AG10803 (cell line): ENCODE data around the gene SH3D19.

ENCODE experiments used
- DNase-seq: peaks from one replicate; pipeline ENCODE4 v3.0.0; 2010; ENCODE audit warnings: low read depth
- H3K4me3 ChIP-seq: 2 replicates; pipeline ENCODE4 v1.5.1; 2011; ENCODE audit warnings: mild to moderate bottlenecking, low read length, control low read depth
- TF ChIP-seq, protein P1 (sequence below): conservative IDR thresholded peaks from 2 replicates; pipeline ENCODE4 v1.5.1; 2011; ENCODE audit warnings: mild to moderate bottlenecking, low read length, control low read depth, inconsistent platforms

Gene SH3D19

DNA sequence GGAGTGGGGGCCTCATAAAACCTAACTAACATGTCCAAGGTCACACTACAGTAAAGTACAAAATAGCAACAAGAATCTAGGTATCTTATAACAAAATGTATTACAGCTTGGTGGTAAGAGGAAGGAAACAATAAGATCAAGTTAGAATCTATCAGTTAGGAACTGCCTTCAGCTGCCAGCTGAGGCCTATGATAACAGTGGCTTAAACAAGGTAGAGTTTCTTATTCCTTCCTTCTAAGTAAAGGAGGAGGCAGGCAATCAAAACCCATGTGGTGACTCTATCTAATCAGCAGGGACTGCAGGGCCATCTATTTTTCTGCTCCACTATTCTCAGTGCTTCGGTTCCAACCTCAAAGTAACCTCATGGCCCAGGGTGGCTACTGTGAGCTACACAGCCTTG is 10.9 kb downstream of the SH3D19 start:
- no peak overlapping the region for H3K4me3 ChIP-seq
- DNase-seq, result no peak
- TF ChIP-seq, protein P1, sequence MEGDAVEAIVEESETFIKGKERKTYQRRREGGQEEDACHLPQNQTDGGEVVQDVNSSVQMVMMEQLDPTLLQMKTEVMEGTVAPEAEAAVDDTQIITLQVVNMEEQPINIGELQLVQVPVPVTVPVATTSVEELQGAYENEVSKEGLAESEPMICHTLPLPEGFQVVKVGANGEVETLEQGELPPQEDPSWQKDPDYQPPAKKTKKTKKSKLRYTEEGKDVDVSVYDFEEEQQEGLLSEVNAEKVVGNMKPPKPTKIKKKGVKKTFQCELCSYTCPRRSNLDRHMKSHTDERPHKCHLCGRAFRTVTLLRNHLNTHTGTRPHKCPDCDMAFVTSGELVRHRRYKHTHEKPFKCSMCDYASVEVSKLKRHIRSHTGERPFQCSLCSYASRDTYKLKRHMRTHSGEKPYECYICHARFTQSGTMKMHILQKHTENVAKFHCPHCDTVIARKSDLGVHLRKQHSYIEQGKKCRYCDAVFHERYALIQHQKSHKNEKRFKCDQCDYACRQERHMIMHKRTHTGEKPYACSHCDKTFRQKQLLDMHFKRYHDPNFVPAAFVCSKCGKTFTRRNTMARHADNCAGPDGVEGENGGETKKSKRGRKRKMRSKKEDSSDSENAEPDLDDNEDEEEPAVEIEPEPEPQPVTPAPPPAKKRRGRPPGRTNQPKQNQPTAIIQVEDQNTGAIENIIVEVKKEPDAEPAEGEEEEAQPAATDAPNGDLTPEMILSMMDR, result no peak

- DNase-seq, result no peak
- TF ChIP-seq, protein P1, result no peak
Observed at GRCh38 chr4:151314010-151314355, 11.4 kb downstream of the SH3D19 start.

DNA sequence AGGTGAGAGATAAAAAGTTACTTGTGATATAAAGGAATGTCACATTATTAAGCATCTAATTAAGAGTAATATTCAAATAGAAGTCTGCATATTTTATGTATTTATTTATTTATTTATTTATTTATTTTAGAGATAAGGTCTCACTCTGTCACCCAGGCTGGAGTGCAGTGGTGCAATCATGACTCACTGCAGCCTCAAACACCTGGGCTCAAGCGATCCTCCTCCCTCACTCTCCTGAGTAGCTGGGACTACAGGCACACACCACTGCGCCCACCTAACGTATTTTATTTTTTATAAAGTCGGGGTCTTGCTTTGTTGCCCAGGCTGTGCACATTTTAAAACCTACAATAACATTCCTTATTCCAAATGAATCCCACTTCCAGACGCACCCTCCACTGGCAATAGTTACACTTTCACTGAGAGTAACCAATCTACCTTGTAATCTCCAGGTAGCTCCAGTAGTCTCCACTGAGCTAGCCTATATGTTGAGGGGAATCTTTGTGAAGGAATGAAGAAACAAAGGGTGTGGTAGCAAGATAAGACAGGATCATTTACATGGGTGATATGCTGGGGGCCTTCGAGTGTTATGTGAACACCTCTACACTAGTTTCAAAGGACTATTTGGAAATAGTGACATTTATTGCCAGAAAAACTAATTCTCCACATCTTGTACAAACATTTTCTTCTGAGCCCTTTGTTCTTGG is 11.9 kb downstream of the SH3D19 start:
- TF ChIP-seq, protein P1, result no peak
- H3K4me3 ChIP-seq, result no peak overlapping the region
- DNase-seq, result no peak

More at GRCh38 chr4:151314010-151314355, 11.4 kb downstream of the SH3D19 start:
- no peak overlapping the region for H3K4me3 ChIP-seq

DNA sequence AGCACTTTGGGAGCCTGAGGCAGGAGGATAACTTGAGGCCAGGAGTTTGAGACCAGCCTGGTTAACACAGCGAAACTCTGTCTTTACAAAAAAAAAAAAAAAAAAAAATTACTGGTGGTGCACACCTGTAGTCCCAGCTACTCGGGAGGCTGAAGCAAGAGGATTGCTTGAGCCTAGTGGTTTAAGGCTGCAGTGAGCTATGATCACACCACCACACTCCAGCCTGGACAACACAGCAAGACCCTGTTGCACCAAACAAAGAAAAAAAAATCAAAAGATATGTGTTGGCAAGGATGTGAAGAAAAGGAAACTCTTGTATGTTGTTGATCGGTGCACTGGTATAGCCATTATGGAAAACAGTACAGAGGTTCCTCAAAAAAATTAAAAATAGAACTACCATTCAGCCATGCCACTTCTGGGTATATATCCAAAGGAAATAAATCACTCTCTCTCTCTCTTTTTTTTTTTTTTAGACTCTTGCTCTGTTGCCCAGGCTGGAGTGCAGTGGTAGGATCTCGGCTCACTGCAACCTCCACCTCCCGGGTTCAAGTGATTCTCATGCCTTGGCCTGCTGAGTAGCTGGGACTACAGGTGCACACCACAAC is 15.2 kb downstream of the SH3D19 start:
- DNase-seq, result no peak
- TF ChIP-seq, protein P1, result no peak
- no peak overlapping the region for H3K4me3 ChIP-seq

- TF ChIP-seq, protein P1, result no peak
- no peak for DNase-seq
- no peak overlapping the region for H3K4me3 ChIP-seq
Observed at GRCh38 chr4:151304755-151305154, 20.6 kb downstream of the SH3D19 start.

DNA sequence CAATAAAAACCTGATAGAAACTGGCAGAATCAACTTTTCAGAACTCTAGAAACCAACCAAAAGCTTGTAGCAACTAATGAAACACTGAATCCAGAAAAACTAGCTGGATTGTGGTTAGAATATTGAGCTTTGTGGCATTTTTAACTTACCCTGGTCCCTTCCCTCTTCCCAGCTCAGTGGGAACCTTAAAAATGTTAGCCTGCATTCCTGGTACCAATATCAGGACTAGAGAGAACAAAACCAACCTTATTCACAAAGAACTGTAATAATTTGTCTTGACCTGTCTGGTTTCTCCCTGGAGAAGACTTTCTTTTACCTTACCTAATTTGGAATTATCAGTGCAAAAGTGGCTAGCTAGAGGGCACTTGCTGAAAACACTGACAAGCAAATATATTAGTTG is 21.2 kb downstream of the SH3D19 start:
- no peak overlapping the region for H3K4me3 ChIP-seq
- TF ChIP-seq, protein P1, result no peak
- peak; percentile 13 for DNase-seq

DNA sequence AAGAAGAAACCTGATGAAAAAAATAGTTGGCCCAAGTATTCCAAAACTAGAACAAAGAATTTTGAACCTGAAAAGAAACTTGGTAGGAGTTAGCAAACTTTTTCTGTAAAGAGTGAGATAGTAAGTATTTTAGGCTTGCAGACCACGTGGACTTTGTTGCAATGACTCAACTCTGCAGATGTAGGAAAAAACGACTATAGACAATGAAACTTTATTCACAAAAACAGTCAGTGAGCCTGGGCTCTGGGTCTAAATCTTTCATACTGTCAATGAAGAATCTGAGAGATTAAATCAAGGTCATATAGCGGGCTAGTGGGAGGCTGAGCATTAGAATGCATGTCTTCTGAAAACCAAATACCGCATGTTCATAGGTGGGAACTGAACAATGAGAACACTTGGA is 23.0 kb downstream of the SH3D19 start:
- H3K4me3 ChIP-seq, result no peak overlapping the region
- TF ChIP-seq, protein P1, result no peak
- DNase-seq, result peak; percentile 38
